Testis (tissue), 2 donors: Measurements from ENCODE around the gene KRTAP4-1.
"Not testable (repeated sequence)": the region's sequence is repeated elsewhere in the genome, so short reads cannot be mapped to it uniquely, and the experiment has no call there.

Experiments used
- CTCF ChIP-seq, 3 experiments: fragments of 450-650 bp in 2 of 3; fragments of 200-600 bp in 1 of 3; sonication (generic) in 1 of 3; IDR thresholded peaks; one replicate each; pipeline ENCODE4 v1.5.1; 2016 to 2019; ENCODE audit warnings: antibody characterized with exemption in 3 of 3, mild to moderate bottlenecking in 2 of 3, moderate library complexity in 1 of 3
- POLR2A ChIP-seq: fragments of 450-650 bp; IDR thresholded peaks from one replicate; pipeline ENCODE4 v1.6.1; 2017; ENCODE audit warnings: antibody characterized with exemption, mild to moderate bottlenecking, moderate library complexity

DNA sequence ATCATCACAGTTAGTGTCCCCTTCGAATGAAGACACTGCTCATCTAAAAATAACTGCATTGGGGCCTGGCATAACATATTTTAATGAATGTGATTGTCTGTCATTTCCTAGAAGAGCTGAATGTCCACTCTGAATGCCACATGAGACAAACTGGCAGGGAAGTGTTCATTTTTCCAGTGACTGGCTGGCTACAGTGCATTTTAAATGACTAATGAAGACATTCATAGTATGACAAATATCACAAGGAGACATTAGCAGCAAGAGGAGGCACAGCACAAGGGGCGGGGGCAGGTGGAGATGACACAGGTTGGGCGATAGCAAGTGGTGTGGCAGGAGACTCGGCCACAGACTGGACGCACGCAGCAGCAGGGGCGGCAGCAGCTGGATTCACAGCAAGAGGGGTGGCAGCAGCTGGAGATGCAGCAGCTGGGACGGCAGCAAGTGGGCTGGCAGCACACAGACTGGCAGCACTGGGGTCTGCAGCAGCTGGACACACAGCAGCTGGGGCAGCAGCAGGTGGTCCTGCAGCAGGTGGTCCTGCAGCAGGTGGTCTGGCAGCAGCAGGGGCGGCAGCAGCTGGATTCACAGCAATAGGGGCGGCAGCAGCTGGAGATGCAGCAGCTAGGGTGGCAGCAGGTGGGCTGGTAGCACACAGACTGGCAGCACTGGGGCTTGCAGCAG is 35.6 kb downstream of the KRTAP4-1 start:
- TF ChIP-seq POLR2A; CTCF (IDR thresholded peaks at IDR 0.05): not testable (repeated sequence)
